GM12865 (cell line): ENCODE measurements around the gene FZR1.
"Not testable (repeated sequence)": the region's sequence is repeated elsewhere in the genome, so short reads cannot be mapped to it uniquely, and the experiment has no call there.

Experiments used
- DNase-seq: peaks from one replicate; pipeline ENCODE4 v3.0.0; 2010; ENCODE audit warnings: low read depth
- H3K4me3 ChIP-seq: 2 replicates; pipeline ENCODE4 v1.5.1; 2011; ENCODE audit warnings: mild to moderate bottlenecking, low read depth, low read length, control low read depth
- TF ChIP-seq, protein P1 (sequence below): IDR thresholded peaks from 2 replicates; pipeline ENCODE4 v1.5.1; 2011; ENCODE audit warnings: low read length, control low read depth, low read depth, inconsistent platforms; ENCODE audit not compliant: insufficient read depth; ENCODE audit errors: missing control alignments

The FZR1 gene

DNA sequence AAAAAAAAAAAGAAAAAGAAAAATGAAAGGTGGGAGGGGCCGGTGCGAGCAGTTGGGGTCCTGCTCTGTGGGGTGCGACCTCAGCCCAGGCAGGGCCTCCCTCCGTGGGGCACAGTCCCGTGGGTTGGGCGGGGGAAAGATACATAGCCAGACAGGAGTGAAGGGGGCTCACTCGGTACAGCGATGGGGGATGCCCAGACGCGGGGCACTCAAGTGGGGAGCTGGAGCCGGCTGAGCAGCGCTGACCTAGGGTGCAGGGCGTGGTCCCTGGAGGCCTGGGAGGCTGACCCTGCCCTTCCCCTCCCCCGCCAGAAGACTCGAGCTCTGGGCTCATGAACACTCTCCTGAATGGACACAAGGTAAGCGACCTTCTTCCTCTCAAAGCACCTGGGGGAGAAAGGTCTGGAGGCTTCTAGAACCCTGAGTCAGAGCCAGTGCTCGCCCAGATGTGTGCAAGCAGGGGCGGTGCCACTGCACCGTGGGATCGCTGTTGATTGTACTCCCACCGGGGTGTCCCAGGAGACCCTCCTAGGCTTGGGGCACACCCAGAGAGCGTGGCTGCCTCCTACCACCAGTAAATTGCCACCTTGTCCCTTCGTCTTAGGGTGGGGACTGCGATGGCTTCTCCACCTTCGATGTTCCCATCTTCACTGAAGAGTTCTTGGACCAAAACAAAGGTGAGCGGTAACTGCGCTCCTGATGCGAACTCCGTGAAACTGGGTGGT, 70.0 kb downstream of the FZR1 start:
- TF ChIP-seq, protein P1, sequence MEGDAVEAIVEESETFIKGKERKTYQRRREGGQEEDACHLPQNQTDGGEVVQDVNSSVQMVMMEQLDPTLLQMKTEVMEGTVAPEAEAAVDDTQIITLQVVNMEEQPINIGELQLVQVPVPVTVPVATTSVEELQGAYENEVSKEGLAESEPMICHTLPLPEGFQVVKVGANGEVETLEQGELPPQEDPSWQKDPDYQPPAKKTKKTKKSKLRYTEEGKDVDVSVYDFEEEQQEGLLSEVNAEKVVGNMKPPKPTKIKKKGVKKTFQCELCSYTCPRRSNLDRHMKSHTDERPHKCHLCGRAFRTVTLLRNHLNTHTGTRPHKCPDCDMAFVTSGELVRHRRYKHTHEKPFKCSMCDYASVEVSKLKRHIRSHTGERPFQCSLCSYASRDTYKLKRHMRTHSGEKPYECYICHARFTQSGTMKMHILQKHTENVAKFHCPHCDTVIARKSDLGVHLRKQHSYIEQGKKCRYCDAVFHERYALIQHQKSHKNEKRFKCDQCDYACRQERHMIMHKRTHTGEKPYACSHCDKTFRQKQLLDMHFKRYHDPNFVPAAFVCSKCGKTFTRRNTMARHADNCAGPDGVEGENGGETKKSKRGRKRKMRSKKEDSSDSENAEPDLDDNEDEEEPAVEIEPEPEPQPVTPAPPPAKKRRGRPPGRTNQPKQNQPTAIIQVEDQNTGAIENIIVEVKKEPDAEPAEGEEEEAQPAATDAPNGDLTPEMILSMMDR: no peak
- DNase-seq: no peak

DNA sequence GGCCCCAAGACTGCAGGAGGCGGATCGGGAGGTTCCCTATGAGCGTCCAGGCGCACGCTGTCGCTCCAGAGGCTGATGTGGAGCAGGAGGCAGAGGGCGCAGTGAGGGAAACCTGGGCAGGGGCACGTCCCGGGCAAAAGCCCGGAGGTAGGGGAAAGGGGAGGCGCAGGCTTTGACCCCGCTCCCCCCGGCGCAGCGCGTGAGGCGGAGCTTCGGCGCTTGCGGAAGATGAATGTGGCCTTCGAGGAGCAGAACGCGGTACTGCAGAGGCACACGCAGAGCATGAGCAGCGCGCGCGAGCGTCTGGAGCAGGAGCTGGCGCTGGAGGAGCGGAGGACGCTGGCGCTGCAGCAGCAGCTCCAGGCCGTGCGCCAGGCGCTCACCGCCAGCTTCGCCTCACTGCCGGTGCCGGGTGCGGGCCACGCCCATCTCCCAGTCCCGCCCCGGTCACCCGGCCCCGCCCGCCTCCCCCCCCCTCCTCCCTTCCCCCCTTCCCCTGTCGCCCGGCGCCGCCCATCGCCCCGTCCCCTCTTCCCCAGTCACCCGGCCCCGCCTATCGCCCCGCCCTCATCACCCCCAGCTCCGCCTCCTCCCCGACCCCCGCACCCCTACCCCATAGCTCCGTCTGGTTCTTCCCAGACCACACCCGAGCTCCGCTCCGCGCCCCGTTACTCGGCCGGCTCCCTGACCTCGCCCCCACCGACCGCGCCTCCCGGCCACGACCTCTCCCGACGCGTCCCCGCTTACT, 70.8 kb downstream of the FZR1 start:
- H3K4me3 ChIP-seq: no peak overlapping the region
- TF ChIP-seq, protein P1: no peak
- DNase-seq: no peak

More for the DNA sequence above, 70.0 kb downstream of the FZR1 start:
- H3K4me3 ChIP-seq: no peak overlapping the region

DNA sequence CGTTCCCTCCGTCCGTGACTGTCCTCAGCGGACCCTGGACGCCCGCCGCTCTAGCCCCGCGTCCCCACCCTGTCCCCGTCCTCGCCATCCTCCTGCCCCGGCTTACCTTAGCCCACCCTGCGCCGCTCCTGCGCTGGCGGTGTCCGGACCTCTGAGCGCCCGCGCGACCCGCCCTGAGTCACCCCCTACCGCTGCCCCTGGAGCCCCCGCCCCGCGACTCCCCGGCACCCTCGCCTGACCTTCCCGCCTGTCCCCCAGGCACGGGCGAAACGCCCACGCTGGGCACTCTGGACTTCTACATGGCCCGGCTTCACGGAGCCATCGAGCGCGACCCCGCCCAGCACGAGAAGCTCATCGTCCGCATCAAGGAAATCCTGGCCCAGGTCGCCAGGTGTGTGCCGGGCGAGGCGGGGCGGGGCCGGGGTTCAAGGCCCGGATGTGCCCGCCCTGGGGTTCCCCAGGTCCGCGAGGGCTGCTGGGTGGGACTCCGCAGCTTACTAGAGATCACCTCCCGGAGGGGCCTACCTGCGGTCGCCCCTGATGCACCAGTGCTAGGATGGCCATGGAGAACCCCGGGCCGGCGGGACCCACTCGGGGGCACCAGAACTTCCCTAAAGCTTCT, 71.7 kb downstream of the FZR1 start:
- no peak overlapping the region for H3K4me3 ChIP-seq
- TF ChIP-seq, protein P1: no peak
- DNase-seq: no peak

DNA sequence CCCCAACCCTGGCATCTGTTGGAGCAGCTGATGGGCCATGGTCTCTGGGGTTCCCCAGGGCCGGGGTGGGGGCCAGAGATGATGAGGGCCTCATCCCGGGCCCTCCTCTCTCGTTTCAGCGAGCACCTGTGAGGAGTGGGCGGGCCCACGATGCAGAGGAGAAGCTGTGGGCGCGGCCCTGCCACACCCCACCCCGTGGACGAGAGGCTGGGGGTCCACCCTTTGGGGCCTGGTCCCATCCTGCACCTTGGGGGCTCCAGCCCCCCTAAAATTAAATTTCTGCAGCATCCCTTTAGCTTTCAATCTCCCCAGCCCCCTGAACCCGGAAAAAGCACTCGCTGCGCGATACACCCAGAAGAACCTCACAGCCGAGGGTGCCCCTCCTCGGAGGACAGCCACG, 72.3 kb downstream of the FZR1 start:
- H3K4me3 ChIP-seq: no peak overlapping the region
- TF ChIP-seq, protein P1: no peak
- no peak for DNase-seq

DNA sequence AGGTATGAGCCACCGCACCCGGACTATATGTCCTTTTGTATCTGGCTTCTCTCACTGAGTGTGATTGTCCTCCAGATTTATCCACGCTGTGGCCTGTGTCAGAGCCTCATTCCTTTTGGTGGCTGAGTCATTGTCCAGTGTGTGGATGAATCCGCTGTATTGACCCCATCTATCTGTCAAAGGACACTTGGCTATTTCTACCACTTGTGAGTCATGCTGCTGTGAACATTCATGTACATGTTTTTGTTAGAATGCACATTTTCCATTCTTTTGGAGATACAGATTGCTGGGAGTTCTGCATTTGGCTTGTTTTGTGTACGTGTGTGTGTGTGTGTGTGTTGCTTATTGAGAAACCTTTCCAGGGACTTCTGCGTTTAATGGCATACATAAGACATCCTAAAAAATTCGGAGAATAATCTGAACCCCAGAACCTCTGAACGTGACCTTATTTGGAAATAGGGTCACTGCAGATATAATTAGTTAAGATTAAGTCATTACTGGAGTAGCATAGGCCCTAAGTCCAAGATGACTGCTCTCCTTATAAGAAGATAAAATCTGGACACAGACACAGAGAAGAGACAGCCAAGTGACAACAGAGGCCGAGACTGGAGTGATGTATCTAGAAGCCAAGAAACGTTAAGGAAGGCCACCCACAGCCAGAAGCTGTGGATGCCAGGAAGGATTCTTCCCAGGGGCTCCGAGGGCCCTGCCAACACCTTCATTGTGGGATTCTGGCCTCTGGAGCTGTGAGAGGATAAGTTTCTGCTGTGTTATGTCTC, 74.2 kb downstream of the FZR1 start:
- TF ChIP-seq, protein P1: no peak
- no peak overlapping the region for H3K4me3 ChIP-seq
- DNase-seq: no peak

DNA sequence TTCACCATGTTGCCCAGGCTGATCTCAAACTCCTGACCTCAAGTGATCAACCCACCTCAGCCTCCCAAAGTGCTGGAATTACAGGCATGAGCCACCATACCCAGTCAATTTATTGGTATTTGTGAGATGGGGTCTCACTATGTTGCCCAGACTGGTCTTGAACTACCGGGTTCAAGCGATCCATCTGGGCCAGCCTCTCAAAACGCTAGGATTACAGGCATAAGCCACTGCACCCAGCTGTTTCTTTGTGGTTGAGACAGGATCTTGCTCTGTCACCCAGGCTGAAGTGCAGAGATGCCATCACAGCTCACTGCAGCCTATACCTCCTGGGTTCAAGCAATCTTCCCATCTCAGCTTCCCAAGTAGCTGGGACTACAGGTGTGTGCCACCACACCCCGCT, 75.7 kb downstream of the FZR1 start:
- not testable (repeated sequence) for H3K4me3 ChIP-seq, DNase-seq

DNA sequence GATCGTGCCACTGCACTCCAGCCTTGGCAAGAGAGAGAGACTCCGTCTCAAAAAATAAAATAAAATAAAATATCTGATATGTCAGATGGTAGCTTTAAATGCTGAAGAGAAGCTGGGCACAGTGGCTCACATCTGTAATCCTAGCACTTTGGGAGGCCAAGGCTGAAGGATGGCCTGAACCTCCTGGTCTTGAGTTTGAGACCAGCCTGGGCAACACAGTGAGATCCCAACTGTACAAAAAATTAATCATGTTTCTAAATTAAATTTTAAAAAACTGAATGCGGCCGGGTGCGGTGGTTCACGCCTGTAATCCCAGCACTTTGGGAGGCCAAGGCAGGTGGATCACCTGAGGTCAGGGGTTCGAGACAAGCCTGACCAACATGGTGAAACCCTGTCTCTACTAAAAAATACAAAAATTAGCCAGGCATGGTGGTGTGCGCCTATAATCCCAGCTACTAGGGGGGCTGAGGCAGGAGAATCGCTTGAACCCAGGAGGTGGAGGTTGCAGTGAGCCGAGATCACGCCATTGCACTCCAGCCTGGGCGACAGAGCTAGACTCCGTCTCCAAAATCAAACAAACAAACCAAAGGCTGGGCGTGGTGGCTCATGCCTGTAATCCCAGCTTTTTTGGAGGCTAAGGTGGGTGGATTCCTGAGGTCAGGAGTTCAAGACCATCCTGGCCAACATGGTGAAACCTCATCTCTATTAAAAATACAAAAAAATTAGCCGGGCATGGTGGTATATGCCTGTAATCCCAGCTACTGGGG, 78.1 kb downstream of the FZR1 start:
- DNase-seq, H3K4me3 ChIP-seq: not testable (repeated sequence)
